Kidney (tissue), 14 donors: Measurements from ENCODE around the gene MLLT10. TPM values are rescaled to one million over a fixed set of nuclear protein-coding genes. Genes with fewer than 3 reads are reported as not detected.
"Not testable (repeated sequence)": the region's sequence is repeated elsewhere in the genome, so short reads cannot be mapped to it uniquely, and the experiment has no call there.

Experiments
- DNase-seq, 5 donors: peaks; one replicate each; pipeline ENCODE4 v3.0.0-alpha.2; 2013 to 2020
- FAIRE-seq: peaks from 2 replicates; lab custom pipeline; 2012; peaks lifted over from hg19 to GRCh38; lab: Jason Lieb, UNC
- H3K27ac ChIP-seq, 2 donors: one replicate each; pipeline ENCODE4 v1.7.0; 2013; ENCODE audit warnings: low read depth in 2 of 2, low read length in 2 of 2, inconsistent platforms in 1 of 2
- H3K27me3 ChIP-seq: one replicate; pipeline ENCODE4 v1.7.1; 2013; ENCODE audit warnings: low read length, inconsistent platforms; ENCODE audit not compliant: control insufficient read depth, insufficient read depth
- H3K36me3 ChIP-seq, 3 donors: one replicate each; pipeline versions ENCODE4 v1.7.0 to v1.7.1; 2013; ENCODE audit warnings: low read length in 3 of 3, control low read depth in 1 of 3, inconsistent platforms in 1 of 3; ENCODE audit not compliant: insufficient read depth in 3 of 3, control insufficient read depth in 2 of 3
- H3K4me1 ChIP-seq, 3 donors: one replicate each; pipeline versions ENCODE4 v1.7.0 to v1.7.1; 2013; ENCODE audit warnings: low read length in 3 of 3, inconsistent platforms in 1 of 3, low read depth in 1 of 3; ENCODE audit not compliant: control insufficient read depth in 2 of 3, insufficient read depth in 2 of 3
- H3K4me3 ChIP-seq, 3 donors: one replicate each; pipeline versions ENCODE4 v1.7.0 to v1.8.1; 2013; ENCODE audit warnings: low read length in 3 of 3, control low read depth in 1 of 3, inconsistent platforms in 1 of 3
- H3K9ac ChIP-seq, 3 donors: one replicate each; pipeline versions ENCODE4 v1.7.0 to v1.7.1; 2013; ENCODE audit warnings: low read length in 3 of 3, control low read depth in 1 of 3, inconsistent platforms in 1 of 3
- H3K9me3 ChIP-seq, 3 donors: one replicate each; pipeline versions ENCODE4 v1.7.0 to v1.7.1; 2013; ENCODE audit warnings: low read length in 3 of 3, control low read depth in 1 of 3, inconsistent platforms in 1 of 3; ENCODE audit not compliant: control insufficient read depth in 2 of 3, insufficient read depth in 1 of 3
- CTCF ChIP-seq: IDR thresholded peaks from 3 replicates; pipeline ENCODE4 v1.5.1; 2012; ENCODE audit warnings: mild to moderate bottlenecking, moderate library complexity, borderline replicate concordance; ENCODE audit not compliant: insufficient read depth; ENCODE audit errors: extremely low read depth
- intact Hi-C: fragments of 100-400 bp; cut with DNase I; formaldehyde crosslinking; loops from one replicate; pipeline ENCODE4 v1.11.1; 2022
- polyA plus RNA-seq: library from polyadenylated mRNA; stranded (reverse); fragments of 350-450 nt; fragmentation: Illumina TruSeq; extraction: RNeasy Lipid Tissue Mini Kit (QIAGEN cat#74804); gene quantifications from one replicate; pipeline ENCODE4 v1.2.3, GENCODE V29; 2014; ENCODE audit warnings: low read depth, low replicate concordance; ENCODE audit not compliant: insufficient read depth
- total RNA-seq: library from RNA; stranded (reverse); fragmentation: NEBNext Ultra II Directional; extraction: Animal tissue kit (Norgen Biotek cat#: 25700); gene quantifications from one replicate; pipeline ENCODE4 v1.2.1, GENCODE V29; 2021
- donor health status: control.
- donor health status: control.
- donor health status: control.
- donor health status: control.
- donor health status: control.
- donor health status: DM: yes; HTN: yes; CAD: no.
- donor health status: Normal renal cell carcinoma (clear cell type).

Gene MLLT10
- total and polyA plus RNA-seq, 2 donors from 2014 or later = 11.0 to 54.2 TPM

GRCh38 chr10:21556527-21556926 is 22.5 kb downstream of the MLLT10 start:
- H3K36me3 ChIP-seq = peaks cover 4 to 19% (median 4%) of the 10 kb centered on the region in 3 donors

GRCh38 chr10:21558984-21559383 is 25.0 kb downstream of the MLLT10 start:
- H3K4me3 ChIP-seq, FAIRE-seq, H3K27me3 ChIP-seq, H3K4me1 ChIP-seq, intact Hi-C loops, H3K27ac ChIP-seq, DNase-seq, H3K9ac ChIP-seq, H3K9me3 ChIP-seq: not testable (repeated sequence)
- peaks cover 2 to 19% (median 4%) of the 10 kb centered on the region in 3 donors for H3K36me3 ChIP-seq

More at GRCh38 chr10:21556527-21556926, 22.5 kb downstream of the MLLT10 start:
- no peak for TF ChIP-seq CTCF
- H3K4me1 ChIP-seq = peaks cover 0 to under 1% (median 0%) of the 10 kb centered on the region in 3 donors
- H3K27me3 ChIP-seq = no peaks in the 10 kb centered on the region
- no peaks in the 10 kb centered on the region for H3K9me3 ChIP-seq
- DNase-seq = no peak
- FAIRE-seq = no peak
- H3K27ac ChIP-seq = no peak overlapping the region
- no peak overlapping the region for H3K4me3 ChIP-seq
- no peak overlapping the region for H3K9ac ChIP-seq
- intact Hi-C loops = no loop called here

- H3K4me1 ChIP-seq = no peaks in the 10 kb centered on the region
- no peak overlapping the region for H3K4me3 ChIP-seq
- intact Hi-C loops = no loop called here
- H3K9me3 ChIP-seq = no peaks in the 10 kb centered on the region
- TF ChIP-seq CTCF = no peak
- H3K27ac ChIP-seq = no peak overlapping the region
- H3K9ac ChIP-seq = no peak overlapping the region
- H3K36me3 ChIP-seq = peaks cover 0 to 4% (median 0%) of the 10 kb centered on the region in 3 donors
- no peak for FAIRE-seq
- H3K27me3 ChIP-seq = no peaks in the 10 kb centered on the region
- DNase-seq = no peak
Measured at GRCh38 chr10:21570761-21571521, 36.9 kb downstream of the MLLT10 start.

- TF ChIP-seq CTCF = no peak
- Histone ChIP-seq H3K27me3 (no peaks in the 10 kb centered on the region), H3K4me3 (no peak overlapping the region), H3K27ac (no peak overlapping the region), H3K9ac (no peak overlapping the region), H3K4me1 (no peaks in the 10 kb centered on the region), H3K9me3 (no peaks in the 10 kb centered on the region), H3K36me3 (peaks cover 0 to 2% (median 0%) of the 10 kb centered on the region in 3 donors)
- FAIRE-seq (no peak), DNase-seq (peak in 1 of 5 donors; percentile 5)
- intact Hi-C loops = no loop called here
Measured at GRCh38 chr10:21572578-21572977, 38.5 kb downstream of the MLLT10 start.

GRCh38 chr10:21574514-21574913 is 40.5 kb downstream of the MLLT10 start:
- H3K27me3 ChIP-seq, H3K4me3 ChIP-seq, intact Hi-C loops, H3K36me3 ChIP-seq, H3K9ac ChIP-seq, H3K9me3 ChIP-seq, H3K4me1 ChIP-seq, H3K27ac ChIP-seq, FAIRE-seq, DNase-seq: not testable (repeated sequence)
